NCI-H526 treated with DMSO at 0.1 percent for 48 hours (cell line): ENCODE measurements around the gene TMCO2.
"Not testable (repeated sequence)": the region's sequence is repeated elsewhere in the genome, so short reads cannot be mapped to it uniquely, and the experiment has no call there.

Experiments
- DNase-seq: peaks from one replicate; lab custom pipeline; 2025; lab: John Stamatoyannopoulos, UW

Gene TMCO2

DNA sequence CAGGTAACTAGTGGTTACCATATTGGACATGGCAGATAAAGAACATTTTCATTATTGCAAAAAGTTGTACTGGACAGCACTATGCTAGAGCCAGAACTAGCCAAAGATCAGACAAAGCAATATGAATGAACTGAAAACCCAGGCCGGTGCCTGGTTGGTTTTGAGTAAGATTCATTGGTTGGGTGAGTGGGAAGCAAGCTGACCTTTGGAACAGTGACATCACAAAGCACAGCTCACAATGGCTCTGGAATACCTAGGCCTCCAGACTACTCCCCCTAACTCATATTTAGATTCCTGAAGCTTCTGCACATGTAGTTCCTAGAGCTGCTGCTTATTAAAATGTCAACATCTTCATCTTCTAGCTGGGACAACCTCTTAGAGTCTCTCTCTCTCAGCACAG, at the start of gene TMCO2:
Gene TMCO2 (plus strand): TSS at position 283 of the 400 bp plus-strand sequence. CDS start 57 bp downstream, at position 340.
- no peak for DNase-seq

DNA sequence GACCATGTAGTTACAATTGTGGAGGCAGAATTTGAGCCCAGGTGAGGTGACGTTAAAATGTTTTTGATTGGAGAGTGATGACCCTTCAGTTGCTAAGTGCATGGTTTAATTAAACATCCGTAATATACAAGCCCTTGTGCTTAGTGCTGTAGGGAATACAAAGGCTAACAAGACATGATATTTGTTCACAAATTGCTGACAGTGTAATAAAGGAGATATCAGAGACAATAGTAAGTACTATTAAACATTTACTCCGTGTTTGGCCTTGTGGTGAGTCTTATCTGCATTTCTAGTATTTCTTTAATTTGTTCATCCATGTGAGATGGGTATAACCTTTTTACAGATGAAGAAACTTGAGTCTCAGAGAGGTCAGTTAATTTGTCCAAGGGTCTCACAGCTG, 48.6 kb upstream of the TMCO2 start:
- DNase-seq, result no peak

DNA sequence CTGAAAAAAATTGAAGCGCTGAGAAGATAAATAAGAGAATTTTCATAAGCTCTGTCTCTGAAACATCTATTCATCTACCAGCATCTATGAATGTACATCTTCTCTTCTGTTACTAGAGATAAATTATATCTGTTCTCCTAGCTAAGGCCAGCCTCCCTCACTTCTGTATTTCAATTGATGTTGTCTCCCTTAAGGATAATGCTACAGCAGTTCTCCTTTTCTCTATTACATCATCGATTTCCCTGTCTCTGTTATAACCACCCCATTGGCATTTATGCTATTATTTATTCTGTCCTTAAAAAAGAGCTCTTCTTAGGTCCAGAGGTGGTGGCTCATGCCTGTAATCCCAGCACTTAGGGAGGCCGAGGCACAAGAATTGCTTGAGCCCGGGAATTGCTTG, 42.9 kb upstream of the TMCO2 start:
- DNase-seq, result no peak

DNA sequence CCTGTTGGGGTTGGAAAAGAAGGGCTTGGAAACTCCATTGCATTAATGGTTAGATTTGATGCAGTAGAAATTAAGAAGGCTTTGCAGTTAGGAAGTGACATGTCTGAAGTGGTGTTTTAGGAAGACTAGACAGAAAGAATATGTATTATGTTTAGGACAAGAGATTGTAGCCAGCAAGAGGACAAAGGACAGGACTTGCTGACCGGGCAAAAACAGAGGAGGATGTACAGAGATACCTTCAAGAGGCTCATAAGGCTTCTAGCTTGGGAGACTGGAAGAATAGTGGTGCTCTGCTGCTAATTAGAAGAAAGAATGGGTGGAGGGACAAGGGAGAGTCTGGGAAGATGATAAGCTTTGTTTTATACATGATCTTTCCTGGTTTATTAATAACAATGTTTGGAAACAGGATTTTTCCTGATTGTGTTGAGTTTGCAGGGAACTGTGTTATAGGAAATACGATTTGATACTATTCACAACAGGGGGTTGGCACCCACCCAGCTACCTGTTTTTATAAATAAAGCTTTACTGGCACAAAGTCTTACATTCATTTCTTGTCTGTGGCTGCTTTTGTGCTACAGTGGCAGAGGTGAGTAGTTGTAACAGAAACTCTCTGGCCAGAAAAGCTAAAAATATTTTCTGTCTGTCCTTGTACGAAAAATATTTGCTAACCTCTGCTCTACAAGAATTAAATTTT, 37.1 kb upstream of the TMCO2 start:
- DNase-seq, result no peak

DNA sequence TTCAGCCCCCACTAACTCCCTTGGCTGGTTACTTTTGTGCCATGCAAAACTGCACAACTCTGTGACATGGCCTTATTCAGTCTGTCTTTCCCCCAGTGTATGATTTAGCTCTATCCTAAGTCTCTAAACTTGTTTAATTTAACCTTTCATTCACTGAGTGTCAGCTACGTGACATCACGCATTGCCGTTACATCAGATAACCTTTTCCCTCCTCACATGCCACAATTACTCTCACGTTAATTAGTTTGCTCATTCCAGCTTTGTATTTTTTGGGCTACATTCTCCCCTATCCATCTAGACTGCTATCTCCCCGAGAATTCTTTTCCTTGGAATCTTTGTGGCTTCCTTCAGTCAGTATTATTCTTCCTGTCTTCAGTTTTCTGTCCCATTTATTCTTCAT, 29.4 kb upstream of the TMCO2 start:
- no peak for DNase-seq

DNA sequence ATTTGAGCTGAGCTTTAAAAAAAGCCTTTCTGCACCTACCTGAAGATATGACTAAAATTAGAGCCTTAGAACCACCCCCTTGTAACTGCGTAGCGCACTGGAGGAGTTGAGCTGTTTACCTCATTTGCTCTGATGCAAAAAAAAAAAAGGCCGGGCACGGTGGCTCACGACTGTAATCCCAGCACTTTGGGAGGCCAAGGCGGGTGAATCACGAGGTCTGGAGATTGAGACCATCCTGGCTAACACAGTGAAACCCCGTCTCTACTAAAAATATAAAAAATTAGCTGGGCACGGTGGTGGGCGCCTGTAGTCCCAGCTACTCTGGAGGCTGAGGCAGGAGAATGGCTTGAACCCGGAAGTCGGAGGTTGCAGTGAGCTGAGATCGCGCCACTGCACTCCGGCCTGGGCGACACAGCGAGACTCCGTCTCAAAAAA, 26.2 kb upstream of the TMCO2 start:
- DNase-seq, result not testable (repeated sequence)

DNA sequence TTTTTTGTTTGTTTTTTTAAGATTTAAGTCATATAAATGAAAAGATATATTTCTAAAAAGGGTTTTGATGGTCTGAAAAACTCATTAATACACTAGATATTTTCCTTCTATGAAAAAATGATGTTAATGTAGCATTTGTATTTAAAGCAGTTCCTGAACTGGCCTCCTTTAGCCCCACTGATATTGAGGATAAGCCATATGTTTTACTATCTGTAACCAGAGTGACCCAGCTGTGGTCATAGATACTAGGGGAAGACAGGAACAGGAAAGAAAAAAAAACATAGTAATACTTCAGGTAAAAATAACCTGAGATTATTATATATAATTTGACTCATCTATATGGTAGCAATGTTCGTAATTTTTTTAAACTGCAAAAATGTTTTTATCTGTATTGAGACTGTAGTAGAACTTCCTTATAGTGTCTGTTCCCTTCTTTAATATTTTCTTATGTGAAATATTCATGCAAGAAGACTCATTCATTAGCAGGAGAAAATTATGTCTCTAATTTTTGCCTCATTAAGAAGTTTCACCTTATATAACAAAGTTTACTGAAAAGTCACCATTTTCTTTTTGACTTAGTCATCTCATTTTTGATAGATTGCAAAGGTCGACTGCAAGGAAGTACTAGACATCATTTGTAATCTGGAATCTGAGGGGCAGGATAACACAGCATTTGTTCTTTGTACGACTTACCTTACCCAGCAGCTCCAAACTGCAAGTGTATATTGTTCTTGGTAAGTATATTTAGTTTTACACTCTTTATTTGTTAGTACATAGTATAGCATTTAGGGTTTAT, 25.6 kb upstream of the TMCO2 start:
- DNase-seq, result no peak

DNA sequence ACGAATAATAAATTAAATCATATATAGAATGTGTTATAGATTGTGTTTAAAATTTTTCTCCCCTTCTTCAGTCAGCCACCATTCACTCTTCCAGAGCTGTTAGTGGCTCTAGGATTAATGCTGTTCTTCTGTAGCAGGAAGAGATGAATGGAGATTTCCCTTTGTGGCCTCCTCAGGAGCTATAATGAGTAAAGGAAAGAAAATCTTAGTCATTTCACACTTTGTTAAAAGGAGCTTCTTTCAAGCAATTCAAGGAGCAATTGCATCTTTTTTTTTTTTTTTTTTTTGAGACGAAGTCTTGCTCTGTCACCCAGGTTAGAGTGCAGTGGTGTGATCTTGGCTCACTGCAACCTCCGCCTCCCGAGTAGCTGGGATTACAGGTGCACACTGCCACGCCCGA, 23.7 kb upstream of the TMCO2 start:
- no peak for DNase-seq

DNA sequence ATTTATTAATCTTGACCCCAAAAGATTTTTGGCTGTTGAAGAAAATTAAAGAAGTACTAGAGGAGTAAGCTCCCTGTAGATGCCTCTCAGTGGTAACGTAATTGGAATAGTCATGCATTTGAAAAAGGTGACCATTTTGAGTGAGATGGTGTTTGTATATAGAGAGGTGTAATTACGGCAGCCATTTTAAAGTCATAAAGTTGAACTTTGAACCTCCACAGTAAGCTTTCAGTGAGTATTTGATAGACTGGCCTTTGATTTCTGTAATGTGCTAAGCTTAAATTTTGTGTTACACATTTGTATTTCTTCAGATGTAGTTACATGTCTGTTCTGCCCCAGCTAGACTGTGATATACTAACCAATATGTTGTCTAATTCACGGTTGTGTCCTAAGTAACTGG, 21.5 kb upstream of the TMCO2 start:
- no peak for DNase-seq

DNA sequence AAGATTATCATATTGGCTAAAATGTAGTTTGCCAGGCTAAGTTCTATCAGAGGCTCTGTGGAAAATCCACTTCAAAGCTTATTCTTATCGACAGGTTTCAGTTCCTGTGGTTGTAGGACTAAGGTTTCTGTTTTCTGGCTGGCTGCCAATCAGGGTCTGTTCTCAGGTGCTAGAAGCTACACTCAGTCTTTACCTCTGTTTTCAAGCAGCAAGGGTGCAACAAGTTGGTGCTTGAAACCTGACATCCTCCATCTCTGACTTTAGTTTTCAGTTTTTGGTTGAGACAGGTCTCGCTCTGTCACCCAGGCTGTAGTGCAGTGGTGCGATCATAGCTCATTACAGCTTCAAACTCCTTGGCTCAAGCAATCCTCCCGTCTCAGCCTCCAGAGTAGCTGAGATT, 15.3 kb upstream of the TMCO2 start:
- no peak for DNase-seq

DNA sequence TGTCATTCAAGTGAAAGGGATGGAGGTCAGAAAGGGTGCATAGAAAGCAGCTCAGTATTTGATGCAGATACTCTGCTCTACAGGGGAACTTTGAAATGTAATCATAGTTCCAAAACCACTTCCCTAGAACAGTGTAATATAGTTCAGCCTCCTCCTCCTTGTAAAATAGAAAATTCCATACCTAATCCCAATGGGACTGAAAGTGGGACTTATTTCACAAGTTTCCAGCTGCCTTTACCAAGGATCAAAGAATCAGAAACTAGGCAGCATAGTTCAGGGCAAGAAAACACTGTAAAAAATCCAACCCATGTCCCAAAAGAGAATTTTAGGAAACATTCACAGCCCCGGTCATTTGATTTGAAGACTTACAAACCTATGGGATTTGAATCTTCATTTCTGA, 8.1 kb upstream of the TMCO2 start:
- no peak for DNase-seq

DNA sequence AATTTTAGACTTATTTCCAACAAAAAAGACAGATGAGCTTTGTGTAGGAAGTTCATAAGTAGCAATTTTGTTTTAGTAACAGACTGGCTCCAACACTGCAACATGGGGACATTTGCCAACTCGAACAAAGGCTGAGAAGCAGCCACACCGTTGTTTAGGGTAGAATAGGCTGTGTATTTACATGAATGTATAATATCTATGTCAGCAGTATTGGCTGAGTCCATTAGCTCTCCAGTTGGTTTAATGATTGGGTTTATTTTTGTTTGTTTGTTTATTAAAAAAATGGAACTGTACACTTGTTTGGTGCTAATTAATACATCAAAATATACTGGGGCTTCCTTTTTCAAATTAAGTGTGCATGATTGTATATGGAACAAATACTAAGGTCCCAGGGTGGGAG, 7.3 kb upstream of the TMCO2 start:
- no peak for DNase-seq

DNA sequence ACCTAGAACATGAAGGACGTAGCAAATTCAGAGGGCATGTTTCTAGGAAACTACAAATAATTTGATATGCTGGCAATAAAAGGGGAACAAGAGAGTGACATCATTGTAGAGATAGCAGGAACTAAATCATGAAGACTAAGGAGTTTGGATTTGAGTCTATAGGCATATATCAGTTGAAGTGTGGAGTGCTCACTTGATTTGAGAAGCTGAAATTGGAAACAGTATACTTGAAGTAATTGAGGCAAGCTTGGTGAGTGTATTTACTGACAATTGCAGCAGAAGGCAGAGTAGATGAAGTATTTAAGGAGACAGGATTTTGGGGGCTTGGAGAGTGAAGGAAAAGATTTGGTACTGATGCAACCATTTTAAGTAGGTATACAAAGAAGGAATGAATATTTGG, 6.4 kb upstream of the TMCO2 start:
- no peak for DNase-seq

DNA sequence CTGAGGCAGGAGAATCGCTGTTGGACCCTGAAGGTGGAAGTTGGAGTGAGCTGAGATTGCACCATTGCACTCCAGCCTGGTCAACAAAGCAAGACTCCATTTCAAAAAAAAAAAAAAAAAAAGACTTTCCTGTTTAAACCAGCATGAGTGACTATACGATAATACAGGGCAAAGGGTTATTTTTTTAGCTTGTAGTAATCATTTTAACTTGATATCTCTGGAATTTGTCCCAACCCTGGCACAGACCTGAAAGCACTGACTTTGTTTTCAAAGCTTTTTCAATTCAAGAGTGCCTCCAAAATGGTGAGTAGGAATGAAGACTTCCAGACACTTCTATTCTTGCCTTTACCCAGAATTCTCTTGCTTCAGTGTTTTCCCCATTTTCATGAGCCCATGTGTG, 4.4 kb upstream of the TMCO2 start:
- no peak for DNase-seq

DNA sequence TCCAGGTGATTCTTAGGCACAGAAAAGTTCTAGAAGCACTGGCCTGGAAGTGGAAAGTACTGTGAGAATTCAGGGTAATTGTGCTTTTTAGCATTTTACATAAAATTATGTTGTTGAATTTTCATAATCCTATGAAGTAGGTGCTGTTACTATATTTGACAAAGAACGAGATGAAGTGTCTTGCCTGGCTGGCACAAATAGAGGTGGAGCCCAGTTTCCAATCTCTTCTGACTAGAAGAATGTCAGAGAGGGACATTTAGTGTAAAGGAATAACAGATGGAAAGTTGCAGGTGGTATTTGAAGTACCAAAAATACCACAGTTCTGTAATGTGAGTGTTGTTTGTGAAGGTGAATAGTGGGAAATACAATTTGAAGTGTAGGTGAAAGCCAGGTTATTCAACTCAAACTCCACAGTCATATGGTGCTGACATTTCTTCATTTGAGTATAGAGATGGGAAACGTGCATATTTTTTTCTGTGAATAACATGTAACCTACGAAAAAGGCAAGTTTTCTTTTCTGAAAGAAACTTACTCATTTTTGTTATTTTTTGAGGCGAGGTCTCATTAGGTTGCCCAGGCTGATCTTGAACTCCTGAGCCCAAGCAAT, 3.5 kb upstream of the TMCO2 start:
- DNase-seq, result no peak

DNA sequence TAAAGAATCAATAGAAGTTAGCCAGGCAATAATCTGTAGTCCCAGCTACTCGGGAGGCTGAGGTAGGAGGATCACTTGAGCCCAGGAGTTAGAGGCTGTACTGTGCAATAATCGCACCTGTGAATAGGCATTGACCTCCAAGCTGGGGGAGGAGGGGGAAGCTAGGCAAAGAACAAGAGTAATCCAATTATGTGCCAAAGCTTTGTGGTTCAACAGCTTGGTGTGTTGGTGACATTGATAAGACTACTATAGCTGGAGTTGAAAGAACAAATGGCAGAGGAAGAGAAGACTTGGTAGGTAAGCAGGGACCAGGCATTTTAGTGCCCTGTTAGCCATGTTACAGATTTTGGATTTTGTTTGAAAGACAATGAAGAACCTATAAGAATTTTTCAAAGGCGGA, 2.1 kb upstream of the TMCO2 start:
- no peak for DNase-seq

DNA sequence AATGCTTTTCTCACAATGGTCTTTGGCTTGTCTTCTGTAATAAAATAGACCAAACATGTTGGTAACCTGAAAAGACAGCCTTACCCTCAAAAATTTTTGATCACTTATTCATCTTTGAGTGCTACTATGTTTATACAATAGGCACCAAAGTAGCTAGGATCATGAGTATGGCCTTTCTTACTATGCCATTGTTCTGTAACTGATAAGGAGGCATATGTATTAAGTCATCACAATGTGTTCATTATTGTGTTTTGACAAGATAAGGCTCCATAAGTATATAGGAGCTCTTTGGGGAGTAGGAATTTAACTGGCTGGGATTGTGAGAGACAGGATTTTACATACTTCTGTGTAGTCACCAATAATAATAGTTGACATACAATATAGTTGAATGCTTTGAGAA, 675 bp downstream of the TMCO2 start:
- no peak for DNase-seq

DNA sequence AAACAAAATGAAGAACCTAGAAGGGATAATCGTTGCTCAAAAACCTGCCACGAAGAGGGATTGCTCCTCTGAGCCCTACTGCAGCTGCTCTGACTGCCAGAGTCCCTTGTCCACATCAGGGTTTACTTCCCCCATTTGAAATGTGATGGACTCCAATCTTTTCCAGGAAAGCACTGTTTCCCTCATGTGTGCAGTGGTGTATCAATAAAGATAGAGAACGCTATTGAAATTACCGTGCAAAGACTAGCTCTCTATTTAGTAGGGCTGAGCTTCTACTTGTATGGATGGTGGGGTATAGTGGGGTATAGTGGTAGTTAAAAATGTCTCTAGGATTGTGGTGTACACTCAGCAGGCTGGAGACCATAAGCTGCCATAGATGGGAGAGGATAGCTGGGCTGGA, 3.7 kb downstream of the TMCO2 start:
- no peak for DNase-seq

DNA sequence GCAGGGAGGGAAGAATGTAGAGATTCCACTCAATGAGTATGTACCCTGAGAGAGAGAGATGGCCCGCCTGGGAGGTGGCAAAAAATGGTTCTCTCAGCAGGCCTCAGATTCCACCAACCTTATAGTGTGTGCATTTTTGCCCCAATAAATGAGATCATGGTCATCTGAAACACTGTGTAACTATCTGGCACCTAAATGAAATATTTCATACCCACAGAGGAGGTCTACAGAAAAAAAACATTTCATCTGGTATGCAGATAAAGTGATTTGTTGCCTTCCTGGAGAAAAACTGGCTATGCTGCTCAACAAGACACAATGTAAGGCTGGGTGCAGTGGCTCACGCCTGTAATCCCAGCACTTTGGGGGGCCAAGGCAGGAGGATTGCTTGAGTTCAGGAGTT, 4.9 kb downstream of the TMCO2 start:
- no peak for DNase-seq

DNA sequence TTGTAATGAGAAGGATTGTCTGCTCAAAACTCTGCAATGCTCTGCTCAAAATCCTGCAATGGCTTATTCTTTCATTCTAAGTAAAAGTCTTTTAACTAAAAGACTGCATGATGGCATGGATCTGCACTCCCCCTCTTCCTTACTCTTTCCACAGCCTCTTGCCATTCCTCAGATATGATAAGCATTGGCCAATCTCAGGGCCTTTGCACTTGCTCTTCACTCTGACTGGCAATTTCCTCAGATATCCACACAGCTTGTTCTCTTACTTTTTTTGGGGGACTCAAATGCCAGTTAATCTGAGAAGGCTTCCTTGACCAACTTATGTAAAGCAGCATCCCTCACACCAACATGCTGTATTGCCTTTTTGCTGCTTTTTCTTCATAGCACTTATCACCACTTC, 7.5 kb downstream of the TMCO2 start:
- DNase-seq, result no peak

DNA sequence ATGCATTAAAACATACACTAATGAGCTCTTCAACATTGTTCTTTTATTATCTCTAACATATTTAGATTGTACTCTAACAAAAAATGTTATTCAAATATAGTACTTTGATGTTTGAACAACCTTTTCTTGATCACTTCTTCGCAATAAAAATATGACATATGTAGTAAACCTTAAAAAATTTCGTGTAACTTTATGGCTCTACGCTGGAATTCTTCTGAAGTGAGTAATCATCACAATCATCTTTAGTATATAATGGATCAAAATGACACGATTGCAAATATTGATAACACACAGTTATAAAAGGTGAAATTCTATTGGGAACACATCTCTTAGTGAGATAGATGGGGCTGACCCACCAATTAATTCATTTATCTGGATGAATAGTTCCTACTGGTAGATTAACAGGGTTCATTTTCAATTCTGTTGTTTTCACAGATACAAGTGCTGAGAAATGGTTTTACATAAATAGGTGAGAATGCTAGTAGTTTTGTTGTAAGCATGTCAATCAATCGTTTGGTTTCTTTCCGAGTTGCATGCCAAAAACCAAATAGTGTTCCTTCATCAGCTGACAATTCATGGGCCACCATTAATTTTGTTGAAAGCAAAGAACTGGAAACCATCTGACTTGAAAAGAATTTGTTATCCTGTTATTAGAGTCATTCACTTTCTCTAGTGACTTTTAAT, 8.8 kb downstream of the TMCO2 start:
- no peak for DNase-seq

DNA sequence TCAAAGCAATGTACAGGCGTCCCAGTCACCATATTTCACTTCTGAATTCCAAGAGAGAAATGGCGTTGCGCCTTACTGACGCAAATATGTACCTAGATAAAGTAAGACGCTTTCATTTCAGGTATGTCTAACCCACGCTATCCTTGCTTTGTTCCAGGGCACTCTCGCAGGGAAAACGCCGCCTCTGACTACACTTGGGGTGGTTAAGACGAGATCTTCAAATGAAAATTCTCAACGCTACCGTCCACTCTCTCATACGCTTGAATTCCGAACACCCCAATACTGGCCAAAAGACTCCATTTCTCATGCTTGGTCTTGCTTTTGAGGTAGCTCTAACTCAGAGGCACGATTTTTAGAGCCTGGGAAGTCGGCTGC, 9.6 kb downstream of the TMCO2 start:
- no peak for DNase-seq
